ENCODE measurements around the gene ALLC.

- TF ChIP-seq POLR2AphosphoS5 (IDR thresholded peaks at IDR 0.05; ENCODE audit: low read depth, low read length) (no peak), POLR2A (IDR thresholded peaks at IDR 0.05; ENCODE audit: low read depth, low read length) (no peak), PAX5 (IDR thresholded peaks at IDR 0.05; ENCODE audit: insufficient read depth, low read length, severe bottlenecking) (no peak), TAF1 (IDR thresholded peaks at IDR 0.05; ENCODE audit: low read depth, low read length) (no peak), SPI1 (IDR thresholded peaks at IDR 0.05; ENCODE audit: low read depth, low read length) (no peak), POU2F2 (IDR thresholded peaks at IDR 0.05; ENCODE audit: low read depth, low read length) (no peak)
These were observed 21.3 kb upstream of the ALLC start for GRCh38 chr2:3636586-3637310.
